Activated CD4-positive, alpha-beta T cell treated with anti-CD3 and anti-CD28 coated beads, Interleukin-2, amount 10 ng/mL, durations not matched to agents 24 days and 14 days (primary cell): ENCODE results near the gene CAMK2A. TPM values are rescaled to one million over a fixed set of nuclear protein-coding genes. Genes with fewer than 3 reads are reported as not detected.
"Not testable (repeated sequence)": the region's sequence is repeated elsewhere in the genome, so short reads cannot be mapped to it uniquely, and the experiment has no call there.

Source experiments
- DNase-seq: peaks from one replicate; pipeline ENCODE4 v3.0.0; 2022
- H3K27ac Mint-ChIP-seq: one replicate; pipeline ENCODE4 v1.8.0; 2022; ENCODE audit warnings: mild to moderate bottlenecking, mixed read lengths
- H3K27me3 Mint-ChIP-seq: one replicate; pipeline ENCODE4 v1.8.0; 2022; ENCODE audit warnings: mixed read lengths
- H3K36me3 Mint-ChIP-seq: one replicate; pipeline ENCODE4 v1.8.0; 2022; ENCODE audit warnings: low read depth, mild to moderate bottlenecking, mixed read lengths
- H3K4me1 Mint-ChIP-seq: one replicate; pipeline ENCODE4 v1.8.0; 2021; ENCODE audit warnings: mixed read lengths
- H3K4me3 Mint-ChIP-seq: one replicate; pipeline ENCODE4 v1.8.0; 2022; ENCODE audit warnings: mild to moderate bottlenecking, moderate library complexity, mixed read lengths
- H3K9me3 Mint-ChIP-seq: one replicate; pipeline ENCODE4 v1.8.0; 2021; ENCODE audit warnings: mixed read lengths
- intact Hi-C: fragments of 100-400 bp; cut with micrococcal nuclease; formaldehyde crosslinking; loops from one replicate; pipeline ENCODE4 v1.15.1; 2023
- total RNA-seq: library from RNA; stranded (reverse); gene quantifications from 2 replicates; pipeline ENCODE4 v1.2.3, GENCODE V29; 2022

CAMK2A gene
- total RNA-seq, 1 donor from 2014 or later, result not detected

DNA sequence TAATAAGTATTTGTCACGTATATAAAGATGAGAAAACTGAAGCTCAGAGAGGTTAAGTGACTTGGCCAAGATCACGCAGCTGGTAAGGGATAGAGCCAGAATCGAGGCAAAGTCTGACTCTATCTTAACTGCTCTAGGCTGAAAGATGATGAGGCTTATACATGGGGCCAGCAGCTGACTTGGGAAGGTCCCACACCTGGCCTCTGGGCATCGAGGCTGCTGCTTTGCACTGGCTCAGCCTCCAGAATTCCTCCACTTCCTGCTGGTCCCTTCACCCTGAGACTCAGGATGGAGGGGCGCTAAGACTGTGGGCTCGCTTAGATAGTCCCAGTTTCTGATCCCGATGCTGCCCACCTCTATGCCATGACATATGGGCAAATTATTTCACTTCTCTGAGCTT is 35.2 kb downstream of the CAMK2A start:
- intact Hi-C loops, result no loop called here
- no peak overlapping the region for H3K27ac Mint-ChIP-seq

DNA sequence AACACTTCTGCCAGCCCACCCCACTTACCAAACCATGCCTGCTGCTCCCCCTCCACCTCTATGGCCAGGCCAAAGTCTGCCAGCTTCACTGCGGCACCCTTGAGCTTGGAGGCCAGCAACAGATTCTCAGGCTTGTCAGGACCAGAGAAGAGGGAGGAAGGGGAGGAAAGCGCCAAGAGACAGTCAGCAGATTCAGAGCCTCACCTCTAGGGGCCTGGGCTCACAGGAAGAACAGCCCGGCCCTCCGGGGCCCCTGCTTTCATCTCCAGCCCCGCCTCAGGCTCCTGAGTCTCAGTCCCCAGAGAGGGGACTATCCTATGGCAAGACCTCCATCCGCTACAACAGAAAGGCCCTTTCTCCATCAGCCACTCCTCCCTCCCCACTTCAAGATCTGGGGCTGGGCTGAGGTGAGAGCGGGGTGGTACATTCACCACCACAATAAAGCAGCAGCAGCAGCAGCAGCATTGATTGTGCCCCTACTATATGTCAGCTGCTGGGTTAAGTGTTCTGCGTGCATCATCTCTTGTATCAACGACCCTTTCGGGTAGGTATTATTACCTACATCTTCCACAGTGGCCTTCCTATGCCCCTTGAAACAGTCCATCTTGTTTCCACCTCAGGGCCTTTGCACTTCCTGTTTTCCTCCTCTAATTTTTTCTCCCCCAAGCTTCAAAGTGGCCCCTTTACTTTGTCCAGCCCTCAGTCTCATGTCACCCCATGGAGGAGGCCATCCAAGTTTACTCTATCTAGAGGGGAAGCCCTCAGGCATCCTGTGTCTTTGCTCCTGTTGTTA is 36.0 kb downstream of the CAMK2A start:
- H3K27ac Mint-ChIP-seq, result no peak overlapping the region
- DNase-seq, result no peak
- H3K36me3 Mint-ChIP-seq, result no peaks in the 10 kb centered on the region
- no peaks in the 10 kb centered on the region for H3K27me3 Mint-ChIP-seq
- intact Hi-C loops, result no loop called here
- H3K4me1 Mint-ChIP-seq, result no peaks in the 10 kb centered on the region
- no peaks in the 10 kb centered on the region for H3K9me3 Mint-ChIP-seq
- H3K4me3 Mint-ChIP-seq, result no peak overlapping the region

More for the DNA sequence above, 35.2 kb downstream of the CAMK2A start:
- Mint-ChIP-seq H3K4me3 (no peak overlapping the region), H3K9me3 (no peaks in the 10 kb centered on the region), H3K4me1 (no peaks in the 10 kb centered on the region), H3K36me3 (no peaks in the 10 kb centered on the region), H3K27me3 (no peaks in the 10 kb centered on the region)
- no peak for DNase-seq

DNA sequence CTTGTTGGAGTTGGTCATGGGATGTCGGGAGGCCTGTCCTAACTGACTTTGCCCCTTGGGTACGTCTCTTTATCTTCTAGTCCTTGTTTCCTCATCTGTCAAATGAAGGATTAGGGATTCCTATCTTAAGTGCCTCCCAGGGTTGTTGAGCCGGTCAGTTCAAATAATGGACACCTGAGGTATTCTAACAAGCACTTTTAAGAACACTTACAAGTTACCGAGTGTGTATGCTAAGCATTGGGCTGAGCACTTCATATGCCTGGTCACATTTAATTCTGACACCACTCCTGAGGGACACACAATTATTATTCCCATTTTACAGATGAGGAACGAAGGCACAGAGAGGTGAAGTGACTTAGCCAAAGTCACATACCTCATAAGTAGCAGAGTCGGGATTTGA is 37.1 kb downstream of the CAMK2A start:
- intact Hi-C loops, result no loop called here
- H3K27me3 Mint-ChIP-seq, result no peaks in the 10 kb centered on the region
- DNase-seq, result no peak
- no peaks in the 10 kb centered on the region for H3K36me3 Mint-ChIP-seq
- no peaks in the 10 kb centered on the region for H3K9me3 Mint-ChIP-seq
- no peak overlapping the region for H3K4me3 Mint-ChIP-seq
- no peak overlapping the region for H3K27ac Mint-ChIP-seq
- H3K4me1 Mint-ChIP-seq, result no peaks in the 10 kb centered on the region

DNA sequence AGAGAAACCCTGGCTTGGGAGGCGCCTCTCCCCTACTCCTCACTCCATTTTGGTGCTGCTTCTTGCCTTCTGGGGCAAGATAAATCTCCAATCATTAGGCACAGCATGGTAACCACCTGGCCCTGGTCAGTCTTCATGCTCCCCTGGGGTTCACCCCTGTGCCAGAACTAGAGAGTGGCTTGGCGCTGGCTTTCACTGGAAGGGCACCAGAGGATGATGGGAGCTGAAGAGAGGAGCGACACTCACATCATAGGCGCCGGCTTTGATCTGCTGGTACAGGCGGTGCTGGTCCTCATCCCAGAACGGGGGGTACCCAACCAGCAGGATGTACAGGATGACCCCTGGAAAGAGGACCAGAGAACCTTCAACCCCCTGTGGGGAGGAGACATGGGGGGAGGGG is 38.1 kb downstream of the CAMK2A start:
- Mint-ChIP-seq H3K27ac (no peak overlapping the region), H3K9me3 (no peaks in the 10 kb centered on the region), H3K36me3 (no peaks in the 10 kb centered on the region), H3K4me3 (no peak overlapping the region), H3K27me3 (no peaks in the 10 kb centered on the region), H3K4me1 (no peaks in the 10 kb centered on the region)
- intact Hi-C loops, result no loop called here
- no peak for DNase-seq

DNA sequence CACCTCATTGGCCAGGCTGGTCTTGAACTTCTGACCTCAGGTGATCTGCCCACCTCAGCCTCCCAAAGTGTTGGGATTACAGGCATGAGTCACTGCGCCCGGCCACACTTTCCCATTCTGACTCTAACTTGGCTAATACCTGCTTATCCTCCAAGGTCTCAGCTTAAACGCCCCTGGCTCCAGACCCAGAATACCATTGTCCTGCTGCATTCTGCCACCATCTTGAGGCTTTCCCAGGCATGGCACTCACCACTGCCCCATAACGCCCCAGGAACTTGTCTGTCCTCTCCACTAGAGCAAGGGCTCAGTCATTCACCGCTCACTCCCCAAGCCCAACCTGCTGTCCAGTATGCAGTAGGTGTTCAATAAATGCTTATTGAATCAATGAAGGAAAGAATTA is 39.8 kb downstream of the CAMK2A start:
- Mint-ChIP-seq H3K4me3 (no peak overlapping the region), H3K9me3 (no peaks in the 10 kb centered on the region), H3K27me3 (no peaks in the 10 kb centered on the region), H3K27ac (no peak overlapping the region), H3K4me1 (no peaks in the 10 kb centered on the region), H3K36me3 (no peaks in the 10 kb centered on the region)
- no peak for DNase-seq
- intact Hi-C loops, result no loop called here

DNA sequence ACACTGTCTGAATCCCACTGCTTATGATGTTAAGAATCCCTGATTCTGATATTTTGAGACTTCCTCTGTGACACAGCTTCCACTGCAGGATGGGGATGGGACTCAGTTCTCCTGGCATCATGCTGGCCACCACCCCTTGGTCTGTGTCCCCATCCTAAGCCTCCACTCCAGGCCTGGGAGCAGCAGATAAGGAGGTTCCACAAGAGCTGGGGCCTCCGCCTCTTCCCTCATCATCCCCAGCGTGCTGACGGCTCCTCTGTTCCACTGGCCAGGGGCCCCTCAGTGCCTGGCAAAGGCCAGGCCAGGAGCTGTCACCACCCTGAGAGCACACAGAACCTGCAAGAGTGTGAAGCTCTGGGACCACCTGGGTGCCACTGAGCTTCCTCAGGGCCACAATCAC is 40.6 kb downstream of the CAMK2A start:
- Mint-ChIP-seq H3K4me3 (no peak overlapping the region), H3K4me1 (no peaks in the 10 kb centered on the region), H3K27ac (no peak overlapping the region), H3K27me3 (no peaks in the 10 kb centered on the region), H3K36me3 (no peaks in the 10 kb centered on the region), H3K9me3 (no peaks in the 10 kb centered on the region)
- no peak for DNase-seq
- intact Hi-C loops, result no loop called here

DNA sequence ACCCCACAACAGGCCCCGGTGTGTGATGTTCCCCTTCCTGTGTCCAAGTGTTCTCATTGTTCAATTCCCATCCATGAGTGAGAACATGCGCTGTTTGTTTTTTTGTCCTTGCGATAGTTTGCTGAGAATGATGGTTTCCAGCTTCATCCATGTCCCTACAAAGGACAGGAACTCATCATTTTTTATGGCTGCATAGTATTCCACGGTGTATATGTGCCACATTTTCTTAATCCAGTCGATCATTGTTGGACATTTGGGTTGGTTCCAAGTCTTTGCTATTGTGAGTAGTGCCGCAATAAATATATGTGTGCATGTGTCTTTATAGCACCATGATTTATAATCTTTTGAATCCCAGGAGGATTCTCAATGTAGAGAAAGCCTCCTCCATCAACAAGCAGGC is 41.1 kb downstream of the CAMK2A start:
- H3K27me3 Mint-ChIP-seq, H3K9me3 Mint-ChIP-seq, DNase-seq, H3K4me1 Mint-ChIP-seq, H3K27ac Mint-ChIP-seq, H3K4me3 Mint-ChIP-seq, intact Hi-C loops, H3K36me3 Mint-ChIP-seq: not testable (repeated sequence)

DNA sequence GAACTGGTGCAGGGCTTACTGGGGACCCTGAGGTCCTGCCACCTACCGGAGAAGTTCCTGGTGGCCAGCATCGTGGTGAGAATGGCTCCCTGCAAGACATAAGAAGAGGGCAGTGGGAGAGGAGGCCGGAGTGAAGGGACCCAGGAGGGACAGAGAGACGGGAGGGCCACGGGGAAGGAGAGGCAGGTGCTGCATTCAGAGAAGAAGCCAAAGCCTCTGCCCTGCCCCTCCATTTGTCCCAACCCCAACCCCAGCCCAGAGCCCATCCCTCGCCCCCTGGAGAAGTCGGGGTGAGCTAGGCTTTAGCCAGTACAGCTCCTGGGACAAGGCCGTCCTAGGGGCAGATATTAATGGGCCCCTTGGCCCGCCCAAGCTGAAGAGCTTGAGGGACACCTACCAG is 41.8 kb downstream of the CAMK2A start:
- Mint-ChIP-seq H3K4me3 (no peak overlapping the region), H3K27me3 (no peaks in the 10 kb centered on the region), H3K36me3 (no peaks in the 10 kb centered on the region), H3K9me3 (no peaks in the 10 kb centered on the region), H3K4me1 (no peaks in the 10 kb centered on the region), H3K27ac (no peak overlapping the region)
- no peak for DNase-seq
- intact Hi-C loops, result no loop called here

DNA sequence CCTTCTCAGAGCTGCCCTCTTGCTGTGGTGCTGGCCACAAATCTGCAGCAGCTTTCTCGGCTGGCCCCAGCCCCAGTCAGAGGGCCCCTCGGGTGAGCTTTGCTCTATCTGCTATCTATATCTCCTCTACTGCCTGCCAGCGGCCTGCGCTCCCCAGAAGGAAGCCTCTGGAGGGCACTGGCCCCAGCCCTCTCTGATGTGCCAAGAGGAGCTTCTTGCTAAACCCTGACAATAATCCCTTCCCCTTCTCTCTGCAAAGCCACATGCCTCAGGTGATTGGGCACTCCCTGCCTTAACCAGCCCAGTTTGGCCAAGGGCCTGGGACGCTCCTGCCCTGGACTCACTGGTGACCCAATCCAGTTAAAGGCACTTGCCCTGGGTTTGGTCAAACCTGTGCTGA is 42.7 kb downstream of the CAMK2A start:
- no peak overlapping the region for H3K27ac Mint-ChIP-seq
- H3K9me3 Mint-ChIP-seq, result no peaks in the 10 kb centered on the region
- no peak overlapping the region for H3K4me3 Mint-ChIP-seq
- intact Hi-C loops, result no loop called here
- no peaks in the 10 kb centered on the region for H3K27me3 Mint-ChIP-seq
- DNase-seq, result no peak
- no peaks in the 10 kb centered on the region for H3K4me1 Mint-ChIP-seq
- no peaks in the 10 kb centered on the region for H3K36me3 Mint-ChIP-seq

DNA sequence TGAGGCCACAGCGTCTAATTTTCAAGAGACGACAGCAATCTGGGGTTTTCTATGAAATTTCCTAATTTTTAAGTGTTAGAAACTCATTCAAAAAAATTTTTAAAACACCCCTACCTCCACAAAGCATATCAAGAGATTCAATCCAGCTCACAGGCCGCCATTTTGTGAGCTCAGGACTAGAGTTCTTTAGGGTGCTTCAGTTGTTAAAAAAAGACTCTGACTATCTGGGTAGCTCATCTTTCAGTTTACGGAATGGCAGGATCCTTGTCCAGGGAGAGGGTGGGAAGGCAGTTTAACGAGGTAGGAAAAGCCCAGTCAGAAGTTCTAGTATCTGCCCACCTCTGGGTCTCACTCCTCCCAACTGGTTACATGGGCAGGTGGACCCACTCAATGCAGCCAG is 43.1 kb downstream of the CAMK2A start:
- Mint-ChIP-seq H3K9me3 (no peaks in the 10 kb centered on the region), H3K27ac (no peak overlapping the region), H3K4me1 (no peaks in the 10 kb centered on the region), H3K36me3 (no peaks in the 10 kb centered on the region), H3K27me3 (no peaks in the 10 kb centered on the region), H3K4me3 (no peak overlapping the region)
- intact Hi-C loops, result no loop called here
- no peak for DNase-seq

DNA sequence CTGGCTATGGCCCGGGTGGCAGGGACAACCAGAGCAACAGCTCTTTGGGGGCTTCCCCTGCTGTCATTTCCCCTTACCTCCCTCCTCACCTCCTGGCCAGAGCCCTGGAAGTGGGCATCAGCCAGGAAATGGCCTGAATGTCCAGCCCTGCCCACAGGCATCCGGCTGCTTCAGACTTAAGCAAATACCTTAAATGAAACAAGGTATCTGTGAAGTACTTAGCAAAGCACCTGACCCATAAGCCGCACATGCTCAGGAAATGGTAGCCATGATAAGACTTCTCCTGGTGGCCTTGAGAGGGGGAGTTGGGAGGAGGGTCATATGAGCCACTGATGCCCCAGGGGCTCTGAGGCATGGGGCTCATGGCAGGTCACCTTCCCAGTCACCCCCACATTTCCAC is 43.8 kb downstream of the CAMK2A start:
- intact Hi-C loops, result no loop called here
- H3K4me3 Mint-ChIP-seq, result no peak overlapping the region

DNA sequence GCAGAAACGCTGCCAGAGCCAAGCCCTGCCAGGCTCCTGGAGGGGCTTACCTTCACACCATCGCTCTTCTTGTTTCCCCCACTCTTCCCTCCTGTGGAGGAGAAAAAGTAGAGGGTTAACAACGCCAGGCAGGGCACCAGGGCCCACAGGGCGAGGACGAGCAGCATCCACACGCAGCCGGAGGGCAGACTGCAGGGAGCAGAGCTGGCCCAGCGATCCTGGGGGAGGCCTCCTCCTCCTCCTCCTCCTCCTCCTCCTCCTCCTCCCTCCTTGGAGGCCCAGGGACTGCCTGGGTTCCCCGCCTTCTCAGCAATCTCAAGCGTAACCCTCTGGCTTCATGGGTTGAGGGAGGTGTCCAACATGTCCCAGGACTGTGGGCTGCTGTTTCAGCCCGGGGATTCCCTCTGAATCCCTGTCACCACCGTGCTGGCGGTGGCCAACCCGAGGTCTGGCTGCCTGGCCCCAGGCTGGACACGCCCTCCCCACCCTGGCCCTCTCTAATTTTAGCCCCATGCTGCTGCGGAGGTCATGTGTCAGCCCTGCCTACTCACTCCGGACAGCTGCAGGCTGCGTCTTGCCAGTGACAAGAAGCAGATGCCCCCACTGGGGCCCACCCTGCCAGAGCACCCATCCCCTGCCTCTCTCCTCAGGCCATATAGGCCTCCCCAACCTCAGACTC is 44.3 kb downstream of the CAMK2A start:
- Mint-ChIP-seq H3K36me3 (no peaks in the 10 kb centered on the region), H3K27ac (no peak overlapping the region), H3K27me3 (no peaks in the 10 kb centered on the region), H3K4me1 (no peaks in the 10 kb centered on the region), H3K4me3 (no peak overlapping the region), H3K9me3 (no peaks in the 10 kb centered on the region)
- intact Hi-C loops, result no loop called here
- DNase-seq, result no peak

More for the DNA sequence above, 43.8 kb downstream of the CAMK2A start:
- H3K4me1 Mint-ChIP-seq, result no peaks in the 10 kb centered on the region
- H3K27ac Mint-ChIP-seq, result no peak overlapping the region
- no peaks in the 10 kb centered on the region for H3K36me3 Mint-ChIP-seq
- H3K9me3 Mint-ChIP-seq, result no peaks in the 10 kb centered on the region
- DNase-seq, result no peak
- no peaks in the 10 kb centered on the region for H3K27me3 Mint-ChIP-seq

DNA sequence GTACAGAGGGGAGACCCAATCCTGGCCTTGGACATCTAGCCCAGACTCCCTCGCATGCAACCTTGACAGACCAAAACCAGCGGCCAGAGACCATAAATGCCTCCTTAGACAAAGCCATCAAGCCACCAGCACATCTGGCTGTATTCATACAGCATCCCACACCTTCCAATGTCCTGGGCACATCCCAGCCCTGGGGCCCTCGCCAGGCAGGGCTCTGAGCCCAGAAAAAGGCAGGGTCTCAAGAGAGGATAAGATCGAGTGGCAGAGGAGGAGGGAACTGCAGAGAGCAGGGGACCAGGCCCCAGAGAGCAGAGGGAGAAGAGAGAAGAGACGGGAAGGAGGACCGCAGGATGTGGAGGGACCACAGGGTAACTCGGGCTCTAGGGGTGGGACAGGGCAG is 45.4 kb downstream of the CAMK2A start:
- Mint-ChIP-seq H3K27ac (no peak overlapping the region), H3K36me3 (no peaks in the 10 kb centered on the region), H3K27me3 (no peaks in the 10 kb centered on the region), H3K4me3 (no peak overlapping the region), H3K9me3 (no peaks in the 10 kb centered on the region), H3K4me1 (no peaks in the 10 kb centered on the region)
- DNase-seq, result no peak
- intact Hi-C loops, result no loop called here

DNA sequence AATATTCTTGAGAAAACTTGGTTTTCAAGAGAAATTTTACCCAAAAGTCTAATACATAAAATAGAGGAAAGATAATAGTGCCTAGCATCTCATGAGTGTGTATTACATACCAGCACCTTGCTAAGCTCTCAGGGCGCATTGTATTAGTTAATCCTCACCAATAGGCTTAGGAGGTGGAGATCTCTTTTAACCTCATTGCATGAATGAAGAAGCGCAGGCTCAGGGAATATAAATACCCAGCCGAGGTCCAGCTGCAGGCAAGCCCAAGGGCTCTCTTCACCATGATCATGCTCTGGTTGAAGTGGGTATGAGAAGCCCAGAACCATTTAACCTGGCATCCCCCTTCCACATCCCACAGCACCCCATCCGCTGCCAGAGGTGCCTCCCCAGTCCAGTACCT is 46.0 kb downstream of the CAMK2A start:
- DNase-seq, result no peak
- no peak overlapping the region for H3K27ac Mint-ChIP-seq
- no peaks in the 10 kb centered on the region for H3K9me3 Mint-ChIP-seq
- H3K36me3 Mint-ChIP-seq, result no peaks in the 10 kb centered on the region
- no peaks in the 10 kb centered on the region for H3K27me3 Mint-ChIP-seq
- no peak overlapping the region for H3K4me3 Mint-ChIP-seq
- no peaks in the 10 kb centered on the region for H3K4me1 Mint-ChIP-seq
- intact Hi-C loops, result no loop called here
